ENCODE results near the gene THBS2.

DNA sequence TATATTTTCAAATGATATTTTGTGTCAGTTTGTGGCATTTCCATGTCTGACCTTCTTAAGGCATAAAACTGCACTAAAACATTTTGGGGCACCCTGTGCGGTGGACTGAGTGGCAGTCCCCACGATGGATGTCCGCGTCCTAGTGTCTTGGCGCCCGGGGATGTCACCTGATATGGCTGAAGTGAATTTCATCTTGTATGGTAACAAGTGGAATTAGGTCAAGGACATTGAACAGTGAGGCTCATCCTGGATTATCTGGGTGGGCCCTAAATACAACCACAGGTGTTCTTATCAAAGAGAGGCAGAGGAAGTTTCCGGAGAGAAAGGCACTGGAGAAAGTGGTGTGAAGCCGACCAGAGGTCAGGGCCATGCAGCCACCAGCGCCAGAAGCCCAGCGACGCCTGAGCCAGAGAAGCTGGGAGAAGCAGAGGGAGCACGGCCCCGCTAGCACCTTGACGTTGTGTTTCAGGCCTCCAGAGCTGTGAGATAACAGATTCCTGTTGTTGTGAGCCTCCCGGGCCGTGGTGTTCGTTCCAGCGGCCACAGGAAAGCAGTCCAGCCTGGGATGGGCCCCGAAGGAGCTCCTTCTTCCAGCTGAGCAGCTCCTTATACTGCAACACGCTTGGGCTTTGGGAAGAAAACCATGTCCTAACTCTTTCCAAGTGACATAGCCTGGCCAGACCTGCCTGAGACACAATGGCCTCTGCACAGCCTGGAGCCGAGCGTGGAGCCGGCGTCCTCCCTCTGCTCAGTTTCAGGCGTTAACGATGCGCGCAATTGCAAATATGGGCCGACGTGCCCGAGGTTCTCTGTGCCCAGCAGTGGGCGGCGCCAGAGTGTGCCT is 22.5 kb downstream of the THBS2 start:
- no peak for TF ChIP-seq POLR2A (IDR thresholded peaks at IDR 0.05; ENCODE audit: low read depth, low read length)
- TF ChIP-seq TAF1 (IDR thresholded peaks at IDR 0.05; ENCODE audit: low read depth, low read length): no peak
- TF ChIP-seq POLR2AphosphoS5 (IDR thresholded peaks at IDR 0.05; ENCODE audit: low read depth, low read length): no peak
- no peak for TF ChIP-seq SPI1 (IDR thresholded peaks at IDR 0.05; ENCODE audit: low read depth, low read length)
- no peak for TF ChIP-seq PAX5 (IDR thresholded peaks at IDR 0.05; ENCODE audit: insufficient read depth, low read length, severe bottlenecking)
- no peak for TF ChIP-seq POU2F2 (IDR thresholded peaks at IDR 0.05; ENCODE audit: low read depth, low read length)
